ENCODE results near the gene KIAA1549.

KIAA1549 gene

GRCh38 chr7:138919216-138919615, 62.0 kb downstream of the KIAA1549 start:
- Mint-ChIP-seq H3K4me1 (no peaks in the 10 kb centered on the region), H3K27me3 (peaks cover 12% of the 10 kb centered on the region), H3K27ac (no peak overlapping the region), H3K36me3 (peaks cover 4% of the 10 kb centered on the region), H3K4me3 (no peak overlapping the region), H3K9me3 (no peaks in the 10 kb centered on the region)
- ATAC-seq (ENCODE audit: low read depth) (no peak), DNase-seq (ENCODE audit: low spot score in 2 of 2) (no peak)

GRCh38 chr7:138918756-138919155, 62.4 kb downstream of the KIAA1549 start:
- H3K27me3 Mint-ChIP-seq: peaks cover 12% of the 10 kb centered on the region
- no peak overlapping the region for H3K27ac Mint-ChIP-seq
- H3K36me3 Mint-ChIP-seq: peaks cover 4% of the 10 kb centered on the region
- no peaks in the 10 kb centered on the region for H3K9me3 Mint-ChIP-seq
- H3K4me1 Mint-ChIP-seq: no peaks in the 10 kb centered on the region
- no peak overlapping the region for H3K4me3 Mint-ChIP-seq
- DNase-seq (ENCODE audit: low spot score in 2 of 2) (no peak), ATAC-seq (ENCODE audit: low read depth) (no peak)

- no peak for DNase-seq (ENCODE audit: low spot score in 2 of 2)
- no peak for ATAC-seq (ENCODE audit: low read depth)
- no peak overlapping the region for H3K4me3 Mint-ChIP-seq
- H3K36me3 Mint-ChIP-seq: peaks cover 4% of the 10 kb centered on the region
- H3K27me3 Mint-ChIP-seq: peaks cover 15% of the 10 kb centered on the region
- H3K27ac Mint-ChIP-seq: no peak overlapping the region
- no peaks in the 10 kb centered on the region for H3K9me3 Mint-ChIP-seq
- no peaks in the 10 kb centered on the region for H3K4me1 Mint-ChIP-seq
These were observed 63.0 kb downstream of the KIAA1549 start for GRCh38 chr7:138918176-138918575.

- ATAC-seq (ENCODE audit: low read depth) (no peak), DNase-seq (ENCODE audit: low spot score in 2 of 2) (no peak)
- Mint-ChIP-seq H3K4me1 (no peaks in the 10 kb centered on the region), H3K9me3 (no peaks in the 10 kb centered on the region), H3K27ac (no peak overlapping the region), H3K27me3 (peaks cover 15% of the 10 kb centered on the region), H3K4me3 (no peak overlapping the region), H3K36me3 (peaks cover 4% of the 10 kb centered on the region)
These were observed 63.4 kb downstream of the KIAA1549 start for GRCh38 chr7:138917771-138918170.

GRCh38 chr7:138916731-138917130, 64.5 kb downstream of the KIAA1549 start:
- H3K4me3 Mint-ChIP-seq: no peak overlapping the region
- H3K36me3 Mint-ChIP-seq: peaks cover 4% of the 10 kb centered on the region
- no peaks in the 10 kb centered on the region for H3K9me3 Mint-ChIP-seq
- DNase-seq (ENCODE audit: low spot score in 2 of 2): no peak
- ATAC-seq (ENCODE audit: low read depth): no peak
- H3K4me1 Mint-ChIP-seq: no peaks in the 10 kb centered on the region
- H3K27me3 Mint-ChIP-seq: peaks cover 15% of the 10 kb centered on the region
- no peak overlapping the region for H3K27ac Mint-ChIP-seq

GRCh38 chr7:138916275-138916674, 64.9 kb downstream of the KIAA1549 start:
- Mint-ChIP-seq H3K36me3 (peaks cover 4% of the 10 kb centered on the region), H3K27ac (no peak overlapping the region), H3K27me3 (peaks cover 15% of the 10 kb centered on the region)

GRCh38 chr7:138913783-138914182, 67.4 kb downstream of the KIAA1549 start:
- H3K9me3 Mint-ChIP-seq: no peaks in the 10 kb centered on the region
- H3K27ac Mint-ChIP-seq: no peak overlapping the region
- H3K36me3 Mint-ChIP-seq: peaks cover 4% of the 10 kb centered on the region
- no peaks in the 10 kb centered on the region for H3K4me1 Mint-ChIP-seq
- peaks cover 13% of the 10 kb centered on the region for H3K27me3 Mint-ChIP-seq
- no peak overlapping the region for H3K4me3 Mint-ChIP-seq
- no peak for ATAC-seq (ENCODE audit: low read depth)
- no peak for DNase-seq (ENCODE audit: low spot score in 2 of 2)

More at GRCh38 chr7:138916275-138916674, 64.9 kb downstream of the KIAA1549 start:
- H3K9me3 Mint-ChIP-seq: no peaks in the 10 kb centered on the region
- no peak for ATAC-seq (ENCODE audit: low read depth)
- no peaks in the 10 kb centered on the region for H3K4me1 Mint-ChIP-seq
- DNase-seq (ENCODE audit: low spot score in 2 of 2): no peak
- no peak overlapping the region for H3K4me3 Mint-ChIP-seq

GRCh38 chr7:138911007-138911406, 70.2 kb downstream of the KIAA1549 start:
- no peaks in the 10 kb centered on the region for H3K9me3 Mint-ChIP-seq
- no peak for DNase-seq (ENCODE audit: low spot score in 2 of 2)
- H3K4me1 Mint-ChIP-seq: no peaks in the 10 kb centered on the region
- H3K27me3 Mint-ChIP-seq: peaks cover 16% of the 10 kb centered on the region
- no peak for ATAC-seq (ENCODE audit: low read depth)
- no peak overlapping the region for H3K4me3 Mint-ChIP-seq
- no peak overlapping the region for H3K27ac Mint-ChIP-seq
- no peaks in the 10 kb centered on the region for H3K36me3 Mint-ChIP-seq

- no peak for DNase-seq (ENCODE audit: low spot score in 2 of 2)
- no peaks in the 10 kb centered on the region for H3K36me3 Mint-ChIP-seq
- peaks cover 8% of the 10 kb centered on the region for H3K27me3 Mint-ChIP-seq
- H3K27ac Mint-ChIP-seq: no peak overlapping the region
- H3K4me1 Mint-ChIP-seq: no peaks in the 10 kb centered on the region
- no peak for ATAC-seq (ENCODE audit: low read depth)
- H3K9me3 Mint-ChIP-seq: no peaks in the 10 kb centered on the region
- no peak overlapping the region for H3K4me3 Mint-ChIP-seq
These were observed 73.3 kb downstream of the KIAA1549 start for GRCh38 chr7:138907850-138908249.

- no peaks in the 10 kb centered on the region for H3K36me3 Mint-ChIP-seq
- no peak overlapping the region for H3K4me3 Mint-ChIP-seq
- H3K27me3 Mint-ChIP-seq: peaks cover 9% of the 10 kb centered on the region
- DNase-seq (ENCODE audit: low spot score in 2 of 2) (no peak), ATAC-seq (ENCODE audit: low read depth) (no peak)
- H3K9me3 Mint-ChIP-seq: no peaks in the 10 kb centered on the region
- no peaks in the 10 kb centered on the region for H3K4me1 Mint-ChIP-seq
- no peak overlapping the region for H3K27ac Mint-ChIP-seq
These were observed 73.9 kb downstream of the KIAA1549 start for GRCh38 chr7:138907201-138907847.

- H3K27me3 Mint-ChIP-seq: peaks cover 12% of the 10 kb centered on the region
- no peaks in the 10 kb centered on the region for H3K4me1 Mint-ChIP-seq
- H3K4me3 Mint-ChIP-seq: no peak overlapping the region
- H3K27ac Mint-ChIP-seq: no peak overlapping the region
- H3K36me3 Mint-ChIP-seq: no peaks in the 10 kb centered on the region
- DNase-seq (ENCODE audit: low spot score in 2 of 2) (no peak), ATAC-seq (ENCODE audit: low read depth) (no peak)
- no peaks in the 10 kb centered on the region for H3K9me3 Mint-ChIP-seq
These were observed 77.2 kb downstream of the KIAA1549 start for GRCh38 chr7:138903859-138904435.

- Mint-ChIP-seq H3K4me3 (no peak overlapping the region), H3K27me3 (peaks cover 12% of the 10 kb centered on the region), H3K36me3 (no peaks in the 10 kb centered on the region), H3K9me3 (no peaks in the 10 kb centered on the region), H3K4me1 (no peaks in the 10 kb centered on the region), H3K27ac (no peak overlapping the region)
- DNase-seq (ENCODE audit: low spot score in 2 of 2) (no peak), ATAC-seq (ENCODE audit: low read depth) (no peak)
These were observed 77.9 kb downstream of the KIAA1549 start for GRCh38 chr7:138903186-138903820.

- H3K4me1 Mint-ChIP-seq: no peaks in the 10 kb centered on the region
- no peak overlapping the region for H3K27ac Mint-ChIP-seq
- ATAC-seq (ENCODE audit: low read depth) (no peak), DNase-seq (ENCODE audit: low spot score in 2 of 2) (no peak)
- H3K36me3 Mint-ChIP-seq: no peaks in the 10 kb centered on the region
- no peak overlapping the region for H3K4me3 Mint-ChIP-seq
- H3K9me3 Mint-ChIP-seq: no peaks in the 10 kb centered on the region
- H3K27me3 Mint-ChIP-seq: peaks cover 12% of the 10 kb centered on the region
These were observed 79.0 kb downstream of the KIAA1549 start for GRCh38 chr7:138902161-138902560.

- no peak for DNase-seq (ENCODE audit: low spot score in 2 of 2)
- H3K27me3 Mint-ChIP-seq: peaks cover 13% of the 10 kb centered on the region
- no peak overlapping the region for H3K4me3 Mint-ChIP-seq
- no peaks in the 10 kb centered on the region for H3K36me3 Mint-ChIP-seq
- no peaks in the 10 kb centered on the region for H3K4me1 Mint-ChIP-seq
- no peak overlapping the region for H3K27ac Mint-ChIP-seq
- ATAC-seq (ENCODE audit: low read depth): no peak
- no peaks in the 10 kb centered on the region for H3K9me3 Mint-ChIP-seq
These were observed 81.0 kb downstream of the KIAA1549 start for GRCh38 chr7:138900035-138900828.

Measured in memory B cell (primary cell).